Lower leg skin (tissue), 4 donors: Measurements from ENCODE around the gene CD2. TPM values are rescaled to one million over a fixed set of nuclear protein-coding genes. Genes with fewer than 3 reads are reported as not detected.
A peak's percentile ranks its signal among the peaks of the same experiment; 100 is the strongest.

ENCODE experiments used
- DNase-seq, 2 donors: peaks; one replicate each; pipeline ENCODE4 v3.0.0-alpha.2; 2019; ENCODE audit warnings: low spot score in 2 of 2
- H3K4me3 ChIP-seq: fragments of 200-600 bp; sonication (generic); 2 replicates; pipeline ENCODE4 v1.5.1; 2017; ENCODE audit warnings: mild to moderate bottlenecking, low read depth; ENCODE audit not compliant: poor library complexity, severe bottlenecking
- CTCF ChIP-seq, 3 donors: fragments of 450-650 bp; IDR thresholded peaks; one replicate each; pipeline ENCODE4 v1.5.1; 2016; ENCODE audit warnings: antibody characterized with exemption in 3 of 3, mild to moderate bottlenecking in 3 of 3, moderate library complexity in 2 of 3
- POLR2A ChIP-seq, 2 donors: fragments of 450-650 bp; IDR thresholded peaks; one replicate each; pipeline ENCODE4 v1.6.1; 2016 to 2017; ENCODE audit warnings: antibody characterized with exemption in 2 of 2, mild to moderate bottlenecking in 1 of 2, moderate library complexity in 1 of 2
- WGBS, 2 donors: methylation state at CpG; one replicate each; pipeline ENCODE4 v1.1.5; 2018; 5-methylcytosine and 5-hydroxymethylcytosine counted together
- intact Hi-C: fragments of 100-400 bp; cut with DNase I; formaldehyde crosslinking; loops from one replicate; pipeline ENCODE4 v1.15.0; 2023; ENCODE audit warnings: low total_unique reads
- total RNA-seq, 4 donors: library from RNA; depleted of rRNA; stranded (reverse); fragments of >200 nt; gene quantifications; one replicate each; pipeline ENCODE4 v1.1.0, GENCODE V29; 2016

CD2 gene
- total RNA-seq, 4 donors from 2014 or later: 0.78 to 1.1 (median 1.1) TPM; not detected in 1

DNA sequence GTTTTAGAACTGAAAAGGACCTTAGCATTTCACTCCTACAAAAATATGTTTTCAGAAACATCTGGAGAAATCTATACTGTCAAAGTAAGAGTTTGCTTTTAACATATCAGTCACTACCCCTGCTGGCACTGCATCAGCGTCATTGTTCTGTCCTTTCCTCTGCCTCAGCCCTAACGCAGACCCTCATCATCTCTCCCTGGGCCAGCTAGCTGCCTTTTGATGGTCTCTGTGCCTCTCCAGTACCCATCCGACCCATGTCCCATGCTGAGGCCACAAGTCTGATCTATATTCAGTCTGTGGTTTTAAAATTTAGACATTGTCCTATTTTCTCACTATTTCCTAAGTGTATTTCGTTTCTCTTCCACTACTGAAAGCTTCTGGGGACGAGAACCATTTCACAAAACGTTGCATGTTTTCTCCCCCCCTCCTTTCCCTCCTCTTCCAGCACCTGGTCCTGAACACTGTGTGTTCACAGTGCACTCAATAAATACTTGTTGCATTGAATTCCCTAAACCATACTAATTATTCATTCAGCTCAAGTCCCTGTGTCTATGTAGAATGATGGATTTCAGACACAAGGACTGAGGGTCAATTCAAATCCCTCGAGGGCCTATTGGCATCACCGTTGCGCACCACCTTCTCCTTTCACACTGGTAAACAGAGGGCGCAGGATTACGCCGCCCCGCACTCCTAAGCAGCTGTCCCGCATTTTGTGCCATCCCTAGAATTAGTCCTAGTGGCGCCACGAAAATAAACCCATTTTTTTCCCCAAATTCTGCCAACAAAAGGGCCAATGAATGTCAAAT is 53.4 kb downstream of the CD2 start:
- H3K4me3 ChIP-seq: no peak overlapping the region
- intact Hi-C loops: no loop called here
- DNase-seq: no peak
- WGBS, 2 donors: 81 to 85% methylated on average over 16 of the region's 16 CpGs
- TF ChIP-seq POLR2A (IDR thresholded peaks at IDR 0.05): no peak
- no peak for TF ChIP-seq CTCF (IDR thresholded peaks at IDR 0.05)

- H3K4me3 ChIP-seq: no peak overlapping the region
- intact Hi-C loops: no loop called here
- peak in 1 of 2 donors; percentile 38 for DNase-seq
- TF ChIP-seq POLR2A (IDR thresholded peaks at IDR 0.05) (no peak), CTCF (IDR thresholded peaks at IDR 0.05) (no peak)
- WGBS, 2 donors: 43 to 51% methylated on average over 8 of the region's 8 CpGs
Measured at GRCh38 chr1:116808200-116808847, 54.1 kb downstream of the CD2 start.

GRCh38 chr1:116808848-116809508 is 54.7 kb downstream of the CD2 start:
- DNase-seq: no peak
- TF ChIP-seq POLR2A (IDR thresholded peaks at IDR 0.05) (no peak), CTCF (IDR thresholded peaks at IDR 0.05) (no peak)
- WGBS, 2 donors: 52 to 62% methylated on average over 14 of the region's 14 CpGs
- no peak overlapping the region for H3K4me3 ChIP-seq
- intact Hi-C loops: no loop called here

- no peak for TF ChIP-seq CTCF (IDR thresholded peaks at IDR 0.05)
- TF ChIP-seq POLR2A (IDR thresholded peaks at IDR 0.05): no peak
- WGBS, 2 donors: 78 to 97% methylated on average over 1 of the region's 1 CpG
- intact Hi-C loops: no loop called here
- DNase-seq: no peak
- H3K4me3 ChIP-seq: no peak overlapping the region
Measured at GRCh38 chr1:116811321-116811720, 57.1 kb downstream of the CD2 start.

DNA sequence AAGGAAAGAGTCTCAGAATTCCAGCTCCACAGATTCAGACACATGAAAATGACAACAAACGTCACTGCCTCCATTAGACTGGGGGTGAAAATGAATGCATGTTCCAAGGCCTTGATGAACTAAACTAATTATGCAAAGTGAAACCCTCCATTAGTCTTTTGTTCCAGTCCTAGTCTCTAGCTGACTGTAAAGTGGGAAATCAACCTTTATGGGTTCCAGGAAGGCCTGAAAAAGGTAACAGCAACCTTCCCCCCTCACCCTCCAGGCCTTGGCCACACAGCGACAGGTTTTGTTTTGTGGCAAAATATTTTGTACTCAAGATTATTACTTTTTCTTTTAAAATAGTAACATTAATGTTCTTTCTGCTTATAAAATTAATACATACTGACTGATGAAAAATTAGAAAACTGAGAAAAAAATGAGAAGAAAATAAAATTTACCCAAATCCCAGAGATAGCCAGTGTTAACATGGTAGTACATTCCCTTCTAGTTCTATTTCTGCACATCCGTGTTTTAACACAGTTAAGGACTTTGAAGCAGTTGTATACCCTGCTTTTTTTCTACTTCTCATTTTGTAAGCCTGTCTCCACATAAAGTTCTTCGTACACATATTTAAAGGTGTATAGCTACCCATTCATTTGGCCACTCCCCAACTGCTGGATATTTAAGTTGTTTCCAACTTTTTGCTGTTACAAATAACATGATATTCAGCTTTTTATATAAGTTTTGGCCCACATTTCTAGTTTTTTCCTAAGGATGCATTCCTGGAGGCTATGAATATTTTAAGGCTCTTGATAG is 60.9 kb downstream of the CD2 start:
- no peak for DNase-seq
- 81 to 84% methylated on average over 4 of the region's 4 CpGs for WGBS, 2 donors
- no peak overlapping the region for H3K4me3 ChIP-seq
- TF ChIP-seq CTCF (IDR thresholded peaks at IDR 0.05) (no peak), POLR2A (IDR thresholded peaks at IDR 0.05) (no peak)
- intact Hi-C loops: no loop called here
